ENCODE data around the gene NETO2. TPM values are rescaled to one million over a fixed set of nuclear protein-coding genes. Genes with fewer than 3 reads are reported as not detected.

Gene NETO2
- total and polyA plus RNA-seq, 2 of the 13 experiments (the other 11 are each of a cell fraction or from before 2014, with no cell fraction given) = 8.2 to 13.5 TPM

GRCh38 chr16:47058295-47059086 lies 85.3 kb downstream of the NETO2 start (continued):
- TF ChIP-seq, protein P1, sequence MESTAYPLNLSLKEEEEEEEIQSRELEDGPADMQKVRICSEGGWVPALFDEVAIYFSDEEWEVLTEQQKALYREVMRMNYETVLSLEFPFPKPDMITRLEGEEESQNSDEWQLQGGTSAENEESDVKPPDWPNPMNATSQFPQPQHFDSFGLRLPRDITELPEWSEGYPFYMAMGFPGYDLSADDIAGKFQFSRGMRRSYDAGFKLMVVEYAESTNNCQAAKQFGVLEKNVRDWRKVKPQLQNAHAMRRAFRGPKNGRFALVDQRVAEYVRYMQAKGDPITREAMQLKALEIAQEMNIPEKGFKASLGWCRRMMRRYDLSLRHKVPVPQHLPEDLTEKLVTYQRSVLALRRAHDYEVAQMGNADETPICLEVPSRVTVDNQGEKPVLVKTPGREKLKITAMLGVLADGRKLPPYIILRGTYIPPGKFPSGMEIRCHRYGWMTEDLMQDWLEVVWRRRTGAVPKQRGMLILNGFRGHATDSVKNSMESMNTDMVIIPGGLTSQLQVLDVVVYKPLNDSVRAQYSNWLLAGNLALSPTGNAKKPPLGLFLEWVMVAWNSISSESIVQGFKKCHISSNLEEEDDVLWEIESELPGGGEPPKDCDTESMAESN (CRISPR knock-in tag; conservative IDR thresholded peaks at IDR 0.05) = no peak
- TF ChIP-seq ZNF430 (CRISPR knock-in tag; IDR thresholded peaks at IDR 0.05) = peak; percentile 93
- no peak for TF ChIP-seq ASH2L (IDR thresholded peaks at IDR 0.05; ENCODE audit: insufficient read length, low read depth, low read length)
- no peak for TF ChIP-seq KDM3A (CRISPR knock-in tag; IDR thresholded peaks at IDR 0.05; ENCODE audit: low read depth)
- peak; percentile 5; the same call in 1 of the 2 replicates for TF ChIP-seq PBX2 (CRISPR knock-in tag; IDR thresholded peaks at IDR 0.05)
- TF ChIP-seq REPIN1 (CRISPR knock-in tag; IDR thresholded peaks at IDR 0.05; ENCODE audit: borderline replicate concordance, low read depth) = peak; percentile 47; the same call in 1 of the 2 replicates
- TF ChIP-seq, protein P2, sequence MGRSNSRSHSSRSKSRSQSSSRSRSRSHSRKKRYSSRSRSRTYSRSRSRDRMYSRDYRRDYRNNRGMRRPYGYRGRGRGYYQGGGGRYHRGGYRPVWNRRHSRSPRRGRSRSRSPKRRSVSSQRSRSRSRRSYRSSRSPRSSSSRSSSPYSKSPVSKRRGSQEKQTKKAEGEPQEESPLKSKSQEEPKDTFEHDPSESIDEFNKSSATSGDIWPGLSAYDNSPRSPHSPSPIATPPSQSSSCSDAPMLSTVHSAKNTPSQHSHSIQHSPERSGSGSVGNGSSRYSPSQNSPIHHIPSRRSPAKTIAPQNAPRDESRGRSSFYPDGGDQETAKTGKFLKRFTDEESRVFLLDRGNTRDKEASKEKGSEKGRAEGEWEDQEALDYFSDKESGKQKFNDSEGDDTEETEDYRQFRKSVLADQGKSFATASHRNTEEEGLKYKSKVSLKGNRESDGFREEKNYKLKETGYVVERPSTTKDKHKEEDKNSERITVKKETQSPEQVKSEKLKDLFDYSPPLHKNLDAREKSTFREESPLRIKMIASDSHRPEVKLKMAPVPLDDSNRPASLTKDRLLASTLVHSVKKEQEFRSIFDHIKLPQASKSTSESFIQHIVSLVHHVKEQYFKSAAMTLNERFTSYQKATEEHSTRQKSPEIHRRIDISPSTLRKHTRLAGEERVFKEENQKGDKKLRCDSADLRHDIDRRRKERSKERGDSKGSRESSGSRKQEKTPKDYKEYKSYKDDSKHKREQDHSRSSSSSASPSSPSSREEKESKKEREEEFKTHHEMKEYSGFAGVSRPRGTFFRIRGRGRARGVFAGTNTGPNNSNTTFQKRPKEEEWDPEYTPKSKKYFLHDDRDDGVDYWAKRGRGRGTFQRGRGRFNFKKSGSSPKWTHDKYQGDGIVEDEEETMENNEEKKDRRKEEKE (IDR thresholded peaks at IDR 0.05) = no peak
- TF ChIP-seq TAF1 (CRISPR knock-in tag; IDR thresholded peaks at IDR 0.05) = no peak
- peak; percentile 100 for TF ChIP-seq ZSCAN25 (CRISPR knock-in tag; IDR thresholded peaks at IDR 0.05)
- 0 out of 2 replicates have a peak, but pooled peaks have one; percentile 27 for TF ChIP-seq ZFP1 (CRISPR knock-in tag; IDR thresholded peaks at IDR 0.05)
- no peak for TF ChIP-seq PAX8 (CRISPR knock-in tag; IDR thresholded peaks at IDR 0.05; ENCODE audit: borderline replicate concordance)
- no peak for TF ChIP-seq ATRX (CRISPR knock-in tag; IDR thresholded peaks at IDR 0.05; ENCODE audit: borderline replicate concordance)
- no peak for TF ChIP-seq SKI (IDR thresholded peaks at IDR 0.05; ENCODE audit: partially characterized antibody)
- TF ChIP-seq NFATC3 (CRISPR knock-in tag; IDR thresholded peaks at IDR 0.05) = no peak
- TF ChIP-seq ZNF746 (CRISPR knock-in tag; IDR thresholded peaks at IDR 0.05) = peak; percentile 71; the same call in 1 of the 2 replicates
- TF ChIP-seq POLR2AphosphoS2 (IDR thresholded peaks at IDR 0.05; ENCODE audit: low read depth, low read length) = no peak
- no peak for TF ChIP-seq ZNF282 (IDR thresholded peaks at IDR 0.05; ENCODE audit: partially characterized antibody)
- peak; percentile 88; the same call in 1 of the 2 replicates for TF ChIP-seq ZBTB20 (CRISPR knock-in tag; IDR thresholded peaks at IDR 0.05; ENCODE audit: borderline replicate concordance, low read depth)
- no peak for TF ChIP-seq CC2D1A (CRISPR knock-in tag; IDR thresholded peaks at IDR 0.05)
- TF ChIP-seq, protein P3, sequence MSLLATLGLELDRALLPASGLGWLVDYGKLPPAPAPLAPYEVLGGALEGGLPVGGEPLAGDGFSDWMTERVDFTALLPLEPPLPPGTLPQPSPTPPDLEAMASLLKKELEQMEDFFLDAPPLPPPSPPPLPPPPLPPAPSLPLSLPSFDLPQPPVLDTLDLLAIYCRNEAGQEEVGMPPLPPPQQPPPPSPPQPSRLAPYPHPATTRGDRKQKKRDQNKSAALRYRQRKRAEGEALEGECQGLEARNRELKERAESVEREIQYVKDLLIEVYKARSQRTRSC (CRISPR knock-in tag; IDR thresholded peaks at IDR 0.05; ENCODE audit: low read depth) = no peak
- peak; percentile 78 for TF ChIP-seq ZNF503 (CRISPR knock-in tag; IDR thresholded peaks at IDR 0.05)
- no peak for TF ChIP-seq MTA3 (CRISPR knock-in tag; IDR thresholded peaks at IDR 0.05)

All from HepG2 (cell line).